SK-N-MC (cell line): ENCODE data around the gene NADSYN1.

Experiments used
- DNase-seq: peaks from one replicate; pipeline ENCODE4 v3.0.0-alpha.2; 2011; ENCODE audit warnings: low read depth, low spot score
- H3K27ac ChIP-seq: fragments of 200-600 bp; sonication (generic); 2 replicates; pipeline ENCODE4 v1.5.1; 2016; ENCODE audit warnings: mixed run types
- H3K36me3 ChIP-seq: fragments of 200-600 bp; sonication (generic); 2 replicates; pipeline ENCODE4 v1.6.1; 2017; ENCODE audit warnings: antibody characterized with exemption, low read length, mixed read lengths; ENCODE audit not compliant: insufficient read depth
- H3K4me3 ChIP-seq: fragments of 200-600 bp; sonication (generic); 2 replicates; pipeline ENCODE4 v1.5.1; 2016
- H3K9ac ChIP-seq: fragments of 200-600 bp; sonication (generic); 2 replicates; pipeline ENCODE4 v1.8.0; 2017; ENCODE audit warnings: mixed run types, mixed read lengths; ENCODE audit not compliant: insufficient read length
- H3K9me3 ChIP-seq: fragments of 200-600 bp; sonication (generic); 2 replicates; pipeline ENCODE4 v1.6.1; 2017; ENCODE audit warnings: low read depth, mild to moderate bottlenecking, antibody characterized with exemption, low read length, moderate library complexity, mixed read lengths
- EZH2 ChIP-seq: fragments of 200-600 bp; sonication (generic); IDR thresholded peaks from one replicate; pipeline ENCODE4 v1.6.1; 2017; ENCODE audit warnings: antibody characterized with exemption
- FOXP2 ChIP-seq: optimal IDR thresholded peaks from 2 replicates; pipeline ENCODE3; 2011; ENCODE audit warnings: mild to moderate bottlenecking, moderate library complexity; ENCODE audit not compliant: insufficient read depth; ENCODE audit errors: extremely low read length, control extremely low read depth
- POLR2AphosphoS5 ChIP-seq: IDR thresholded peaks from 2 replicates; pipeline ENCODE4 v1.6.1; 2012; ENCODE audit warnings: mild to moderate bottlenecking, low read depth, low read length, borderline replicate concordance

NADSYN1 gene

DNA sequence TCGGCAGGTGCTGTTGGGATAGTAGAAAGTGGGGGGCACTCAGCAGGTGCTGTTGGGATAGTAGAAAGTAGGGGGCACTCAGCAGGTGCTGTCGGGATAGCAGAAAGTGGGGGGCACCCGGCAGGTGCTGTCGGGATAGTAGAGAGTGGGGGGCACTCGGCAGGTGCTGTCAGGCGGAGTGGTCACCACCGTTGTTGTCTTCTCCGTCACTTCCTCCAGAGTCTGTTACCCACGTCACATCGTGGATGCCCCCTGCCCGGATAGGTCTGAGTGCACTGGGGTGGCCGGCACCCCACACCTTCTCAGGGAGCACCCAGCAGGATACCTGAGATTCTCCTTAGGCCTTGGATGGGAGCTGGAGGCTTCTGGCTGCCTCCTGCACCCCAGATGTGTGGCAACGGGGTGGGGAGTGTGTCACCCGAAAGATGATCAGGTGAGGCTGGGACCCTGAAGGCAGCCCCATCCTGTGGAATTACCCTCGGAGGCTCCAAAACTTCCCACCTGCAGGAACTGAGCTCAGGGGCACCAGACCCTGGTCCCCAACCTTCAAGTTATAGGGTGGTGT, 50.0 kb downstream of the NADSYN1 start:
- no peak for DNase-seq
- no peak overlapping the region for H3K27ac ChIP-seq
- peaks cover 10% of the 10 kb centered on the region; the same call in 1 of the 2 replicates for H3K36me3 ChIP-seq
- no peak overlapping the region for H3K4me3 ChIP-seq
- H3K9ac ChIP-seq: no peak overlapping the region
- no peak for TF ChIP-seq EZH2
- no peak for TF ChIP-seq POLR2AphosphoS5
- no peak for TF ChIP-seq FOXP2
- H3K9me3 ChIP-seq: no peaks in the 10 kb centered on the region

DNA sequence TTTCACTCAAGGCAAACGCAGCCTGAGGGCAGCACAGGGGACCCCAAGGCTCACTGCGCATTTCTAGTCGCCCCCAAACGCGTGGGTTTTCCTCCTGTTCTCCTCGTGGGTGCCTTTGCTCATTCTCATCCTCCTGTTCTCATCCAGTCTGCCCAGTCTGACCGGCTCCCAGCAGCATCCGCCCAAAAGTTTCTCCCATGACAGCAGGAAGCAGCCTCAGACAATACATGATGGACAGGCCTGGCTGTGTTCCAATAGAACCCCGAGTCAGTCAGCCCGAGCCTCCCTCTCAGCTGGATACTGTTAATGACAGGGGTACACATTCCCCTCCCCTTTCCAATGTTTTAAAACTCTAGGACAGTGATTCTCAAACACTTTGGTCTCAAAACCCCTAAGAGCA, 51.5 kb downstream of the NADSYN1 start:
- no peak overlapping the region for H3K27ac ChIP-seq
- TF ChIP-seq FOXP2 (no peak), POLR2AphosphoS5 (no peak), EZH2 (no peak)
- no peak overlapping the region for H3K9ac ChIP-seq
- H3K36me3 ChIP-seq: no peaks in the 10 kb centered on the region
- no peak for DNase-seq
- no peak overlapping the region for H3K4me3 ChIP-seq
- H3K9me3 ChIP-seq: no peaks in the 10 kb centered on the region

DNA sequence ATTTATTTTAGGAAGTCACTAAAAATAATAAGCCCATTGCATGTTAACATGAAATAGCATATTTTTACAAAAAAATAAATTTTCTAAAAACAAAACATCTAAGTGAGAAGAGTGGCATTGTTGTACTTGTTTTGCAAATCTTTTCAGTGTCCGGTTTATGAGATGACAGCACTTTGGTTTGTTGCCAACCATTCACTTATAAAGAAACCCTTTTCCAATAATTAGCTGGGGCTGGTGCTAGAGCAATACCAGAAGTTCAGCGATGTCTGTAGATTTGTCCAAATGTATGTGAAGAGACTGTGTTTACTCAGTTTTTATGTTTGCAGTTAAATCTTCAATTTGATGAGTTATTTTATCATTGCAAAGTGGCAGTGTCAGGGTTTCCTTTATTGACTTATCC, 52.0 kb downstream of the NADSYN1 start:
- H3K9ac ChIP-seq: no peak overlapping the region
- no peaks in the 10 kb centered on the region for H3K36me3 ChIP-seq
- H3K27ac ChIP-seq: no peak overlapping the region
- TF ChIP-seq FOXP2: no peak
- no peak for TF ChIP-seq EZH2
- no peak for TF ChIP-seq POLR2AphosphoS5
- no peak for DNase-seq
- H3K4me3 ChIP-seq: no peak overlapping the region
- no peaks in the 10 kb centered on the region for H3K9me3 ChIP-seq

DNA sequence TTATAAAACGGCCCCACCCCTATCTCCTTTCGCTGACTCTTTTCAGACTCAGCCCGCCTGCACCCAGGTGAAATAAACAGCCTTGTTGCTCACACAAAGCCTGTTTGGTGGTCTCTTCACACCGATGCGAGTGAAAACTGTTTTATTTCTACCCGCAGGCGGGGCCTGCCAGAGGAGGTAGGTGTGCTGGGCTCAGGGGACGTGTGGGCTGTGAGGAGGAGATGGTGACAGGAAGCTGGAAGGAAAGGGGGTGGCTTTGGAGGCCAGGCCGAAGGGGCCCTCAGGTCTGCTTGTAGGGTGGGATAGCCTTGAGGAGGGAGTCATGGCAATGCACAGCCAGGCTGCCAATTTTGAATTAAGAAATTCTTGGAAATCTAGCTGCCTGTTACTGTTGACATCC, 52.8 kb downstream of the NADSYN1 start:
- H3K9me3 ChIP-seq: no peaks in the 10 kb centered on the region
- no peak for DNase-seq
- H3K4me3 ChIP-seq: no peak overlapping the region
- no peak overlapping the region for H3K27ac ChIP-seq
- no peaks in the 10 kb centered on the region for H3K36me3 ChIP-seq
- no peak for TF ChIP-seq FOXP2
- no peak for TF ChIP-seq POLR2AphosphoS5
- no peak for TF ChIP-seq EZH2
- H3K9ac ChIP-seq: no peak overlapping the region

DNA sequence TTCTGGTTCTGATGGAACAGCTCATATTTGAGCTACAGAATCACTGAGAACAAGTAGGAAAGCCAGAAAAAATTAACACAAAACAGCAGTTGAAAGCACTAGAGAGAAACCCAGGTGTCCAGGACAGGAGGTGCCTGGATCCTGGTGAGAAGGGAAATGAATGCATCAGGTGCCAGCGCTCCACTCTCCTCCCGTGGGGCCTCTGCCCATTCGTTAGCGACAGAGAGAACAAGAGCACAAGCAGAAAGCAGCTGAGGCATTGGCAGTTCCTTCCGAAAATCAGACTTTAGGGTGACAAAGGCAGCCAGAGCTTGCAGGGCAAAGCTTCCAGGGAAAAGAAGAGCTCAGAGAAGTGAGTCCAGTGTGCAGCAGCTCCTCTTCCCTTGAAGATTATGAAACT, 54.1 kb downstream of the NADSYN1 start:
- DNase-seq: no peak

DNA sequence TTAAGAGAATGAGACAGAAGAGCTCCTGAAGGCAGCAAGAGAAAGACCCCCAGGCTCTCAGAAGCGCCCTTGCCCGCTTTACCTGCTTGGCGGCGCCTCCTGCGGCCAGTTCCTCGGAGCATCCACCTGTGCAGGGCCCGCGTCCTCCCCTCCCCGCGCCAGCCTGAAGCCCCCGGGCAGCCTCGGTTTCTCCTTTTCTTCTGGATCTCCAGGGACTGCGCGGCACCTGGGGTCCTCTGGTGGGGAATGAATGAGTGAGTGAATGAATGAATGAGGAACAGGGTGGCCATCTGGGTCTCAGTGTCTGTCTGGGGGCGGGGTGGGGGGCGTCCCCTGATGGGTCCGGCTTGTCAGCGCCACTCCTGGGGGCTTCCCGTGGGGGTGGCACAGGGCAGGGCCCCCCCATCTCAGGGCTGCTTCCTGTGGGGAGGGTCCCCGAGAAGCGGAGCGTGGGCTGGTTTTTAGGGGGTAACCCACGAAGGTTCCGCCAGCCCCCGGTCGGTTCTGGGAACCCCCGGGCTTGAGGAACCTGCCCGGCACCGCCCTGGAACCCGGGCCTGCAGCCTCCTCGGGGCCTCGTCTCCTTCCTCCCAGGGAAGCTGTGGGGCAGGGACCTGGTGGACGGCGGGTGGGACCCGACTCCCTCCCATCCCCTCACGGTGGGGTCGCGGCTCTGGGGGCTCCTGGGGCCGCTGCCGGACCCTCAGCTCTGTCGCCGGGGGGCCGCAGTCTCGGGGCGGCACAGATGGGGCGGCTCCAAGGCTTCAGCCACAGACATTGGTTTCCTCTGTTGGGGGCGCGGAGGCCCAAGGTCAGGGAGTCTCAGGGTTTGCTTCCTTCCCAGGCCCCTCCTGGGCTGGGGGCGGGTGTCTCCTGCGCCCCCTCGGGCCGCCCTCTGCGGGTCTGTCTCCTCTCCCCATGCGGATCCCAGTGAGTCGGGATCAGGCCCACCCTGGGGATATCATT, 65.8 kb downstream of the NADSYN1 start:
- H3K36me3 ChIP-seq: no peaks in the 10 kb centered on the region
- H3K27ac ChIP-seq: no peak overlapping the region
- no peak overlapping the region for H3K4me3 ChIP-seq
- TF ChIP-seq POLR2AphosphoS5: no peak
- no peak for TF ChIP-seq EZH2
- TF ChIP-seq FOXP2: no peak
- H3K9me3 ChIP-seq: no peaks in the 10 kb centered on the region
- H3K9ac ChIP-seq: no peak overlapping the region
- DNase-seq: no peak

More for the DNA sequence above, 54.1 kb downstream of the NADSYN1 start:
- no peak for TF ChIP-seq POLR2AphosphoS5
- no peak for TF ChIP-seq EZH2
- no peak for TF ChIP-seq FOXP2
- H3K9ac ChIP-seq: no peak overlapping the region
- H3K9me3 ChIP-seq: no peaks in the 10 kb centered on the region
- no peak overlapping the region for H3K4me3 ChIP-seq
- H3K27ac ChIP-seq: no peak overlapping the region
- no peaks in the 10 kb centered on the region for H3K36me3 ChIP-seq

DNA sequence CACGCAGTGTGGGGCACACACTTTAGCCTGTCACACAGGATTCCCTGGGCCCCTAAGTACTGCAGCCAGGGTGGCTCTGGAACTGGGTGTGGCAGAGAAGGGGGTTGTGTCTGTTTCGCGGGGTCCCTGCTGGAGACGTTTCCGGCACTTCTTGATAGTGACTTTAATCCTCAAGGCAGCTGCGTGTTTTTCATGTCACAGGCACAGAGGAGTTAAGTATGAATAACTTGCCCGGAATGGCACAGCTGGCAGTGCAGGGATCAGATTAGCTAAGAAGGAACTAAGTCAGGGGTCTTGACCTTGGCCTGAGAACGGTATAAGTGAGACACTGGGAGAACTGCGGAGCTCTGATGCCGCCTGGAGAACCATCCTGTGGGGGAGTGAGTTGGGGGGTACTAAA, 66.5 kb downstream of the NADSYN1 start:
- Histone ChIP-seq H3K9me3 (no peaks in the 10 kb centered on the region), H3K9ac (no peak overlapping the region), H3K4me3 (no peak overlapping the region), H3K36me3 (no peaks in the 10 kb centered on the region), H3K27ac (no peak overlapping the region)
- no peak for DNase-seq
- TF ChIP-seq POLR2AphosphoS5: no peak
- TF ChIP-seq EZH2: no peak
- no peak for TF ChIP-seq FOXP2

DNA sequence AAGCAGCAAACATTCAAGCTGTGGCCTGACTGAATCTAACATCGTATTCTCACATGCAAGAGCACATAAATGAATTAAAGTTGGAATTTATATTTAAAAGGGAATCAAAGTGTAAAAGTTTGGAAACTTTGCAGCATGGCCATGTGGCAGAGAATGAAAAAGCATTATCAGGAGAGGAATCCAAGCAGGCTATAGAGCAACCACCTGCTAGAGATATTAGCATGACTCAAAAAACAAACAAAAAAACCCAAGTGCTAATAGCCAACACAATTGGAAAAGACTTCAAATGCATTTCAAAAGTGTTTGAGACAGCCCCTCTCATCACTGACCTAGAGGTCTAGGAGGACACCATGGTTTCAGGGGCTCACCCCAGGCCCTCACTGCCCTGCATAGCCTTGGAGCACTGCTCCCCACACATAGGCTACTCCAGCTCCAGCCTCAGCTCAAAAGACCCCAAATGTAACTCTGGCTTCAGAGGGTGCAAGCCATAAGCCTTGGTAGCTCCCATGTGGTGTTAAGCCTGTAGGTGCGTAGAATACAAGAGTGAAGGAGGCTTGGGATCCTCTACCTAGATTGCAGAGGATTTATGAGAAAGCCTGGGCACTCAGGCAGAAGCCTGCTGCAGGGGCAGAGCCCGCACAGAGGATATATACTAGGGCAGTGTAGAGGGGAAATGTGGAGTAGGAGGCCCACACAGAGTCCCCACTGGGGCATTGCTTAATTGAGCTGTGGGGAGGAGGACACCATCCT, 72.4 kb downstream of the NADSYN1 start:
- Histone ChIP-seq H3K9me3 (no peaks in the 10 kb centered on the region), H3K36me3 (no peaks in the 10 kb centered on the region), H3K27ac (no peak overlapping the region), H3K4me3 (no peak overlapping the region), H3K9ac (no peak overlapping the region)
- TF ChIP-seq EZH2: no peak
- TF ChIP-seq POLR2AphosphoS5: no peak
- TF ChIP-seq FOXP2: no peak
- DNase-seq: no peak
